ENCODE measurements around the gene RPGRIP1L. TPM values are rescaled to one million over a fixed set of nuclear protein-coding genes. Genes with fewer than 3 reads are reported as not detected.

Gene RPGRIP1L
- total and polyA plus RNA-seq, 2 of the 13 experiments (the other 11 are each of a cell fraction or from before 2014, with no cell fraction given) = 5.0 to 13.5 TPM

DNA sequence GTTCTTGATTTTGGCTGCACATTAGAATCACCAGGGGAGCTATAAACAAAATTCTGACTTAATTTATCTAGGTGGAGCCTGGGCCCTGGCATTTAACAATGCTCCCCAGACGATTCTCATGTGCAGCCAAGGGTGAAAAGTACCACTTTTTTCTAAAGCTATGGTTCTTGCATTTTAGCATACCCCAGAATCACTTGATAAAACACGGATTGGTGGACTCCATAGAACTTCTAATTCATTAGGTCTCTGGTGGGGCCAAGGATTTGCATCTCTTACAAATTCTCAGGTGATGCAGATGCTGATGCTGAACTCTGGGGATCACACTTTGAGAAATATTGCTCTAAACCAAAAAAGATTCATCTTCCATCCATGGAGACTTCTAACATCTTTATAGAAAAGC, 74.5 kb downstream of the RPGRIP1L start:
- Histone ChIP-seq H3K4me3 (replicated peaks in 1 of 3; ENCODE audit: insufficient read depth in 1 of 3, low read depth in 2 of 3, low read length in 3 of 3) (no peak overlapping the region), H3K27ac (ENCODE audit: extremely low read length, insufficient read depth, low read length) (no peak overlapping the region), H4K20me1 (ENCODE audit: insufficient read depth, low read length) (no peaks in the 10 kb centered on the region), H2AFZ (ENCODE audit: low read length) (no peak overlapping the region), H3K9me3 (ENCODE audit: low read length) (no peaks in the 10 kb centered on the region), H3K36me3 (replicated peaks in 1 of 2; ENCODE audit: control insufficient read depth in 1 of 2, insufficient read depth in 2 of 2, low read length in 2 of 2) (no peaks in the 10 kb centered on the region), H3K4me1 (ENCODE audit: insufficient read depth, low read length) (no peaks in the 10 kb centered on the region), H3K4me2 (ENCODE audit: low read depth, low read length) (no peak overlapping the region), H3K9ac (ENCODE audit: insufficient read depth, low read depth, low read length) (no peak overlapping the region), H3K27me3 (ENCODE audit: control insufficient read depth in 1 of 2, insufficient read depth in 2 of 2, low read length in 2 of 2) (no peaks in the 10 kb centered on the region), H3K79me2 (ENCODE audit: insufficient read depth, low read length) (no peaks in the 10 kb centered on the region)
- 85% methylated on average over 2 of the region's 2 CpGs for WGBS (ENCODE audit: low lambda C conversion rate)
- no TSS peak for BruUV-seq (replicated peaks)
- CTCF ChIA-PET (ENCODE audit: low intra/inter-chr PET ratio, low total read pairs) = no interaction called here
- no peak for TF ChIP-seq SNRNP70 (IDR thresholded peaks at IDR 0.05; ENCODE audit: low read depth, low read length)
- ATAC-seq (no peak), FAIRE-seq (no peak), DNase-seq (ENCODE audit: low spot score) (no peak)
- POLR2A ChIA-PET = no interaction called here
- intact Hi-C loops (cut with micrococcal nuclease; ENCODE audit: unreplicated experiment) = no loop called here
- in situ Hi-C loops (cut with HindIII; ENCODE audit: extremely low pct_ligation_motif_present, low pct_unique_long_range_greater_than_20kb) = no loop called here

DNA sequence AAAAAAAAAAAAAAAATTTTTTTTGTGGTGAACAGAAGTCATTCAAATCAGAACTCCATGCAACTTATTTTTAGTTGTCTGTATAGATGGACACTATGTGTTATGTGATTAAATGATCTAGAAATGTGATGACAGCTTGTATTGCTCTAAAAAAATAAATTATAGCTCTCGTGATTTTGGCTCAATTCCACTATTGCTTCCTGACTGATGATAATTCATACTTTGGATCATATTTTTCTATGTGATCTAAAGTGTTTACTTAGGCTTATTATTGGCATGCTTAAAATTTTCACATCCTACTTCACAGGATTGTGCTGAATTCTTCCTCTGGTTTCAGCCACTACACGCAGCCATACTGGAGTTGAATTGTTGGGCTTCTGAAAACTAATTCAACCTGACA, 76.8 kb downstream of the RPGRIP1L start:
- Histone ChIP-seq H3K4me3 (replicated peaks in 1 of 3; ENCODE audit: insufficient read depth in 1 of 3, low read depth in 2 of 3, low read length in 3 of 3) (no peak overlapping the region), H3K9ac (ENCODE audit: insufficient read depth, low read depth, low read length) (no peak overlapping the region), H2AFZ (ENCODE audit: low read length) (no peak overlapping the region), H3K27ac (ENCODE audit: extremely low read length, insufficient read depth, low read length) (no peak overlapping the region), H3K4me2 (ENCODE audit: low read depth, low read length) (no peak overlapping the region), H3K79me2 (ENCODE audit: insufficient read depth, low read length) (no peaks in the 10 kb centered on the region), H3K9me3 (ENCODE audit: low read length) (no peaks in the 10 kb centered on the region), H3K36me3 (replicated peaks in 1 of 2; ENCODE audit: control insufficient read depth in 1 of 2, insufficient read depth in 2 of 2, low read length in 2 of 2) (no peaks in the 10 kb centered on the region), H3K27me3 (ENCODE audit: control insufficient read depth in 1 of 2, insufficient read depth in 2 of 2, low read length in 2 of 2) (no peaks in the 10 kb centered on the region; a peak in 1 of 5 replicates), H3K4me1 (ENCODE audit: insufficient read depth, low read length) (no peaks in the 10 kb centered on the region), H4K20me1 (ENCODE audit: insufficient read depth, low read length) (no peaks in the 10 kb centered on the region)
- CTCF ChIA-PET (ENCODE audit: low intra/inter-chr PET ratio, low total read pairs) = no interaction called here
- DNase-seq (ENCODE audit: low spot score) (no peak), FAIRE-seq (no peak), ATAC-seq (no peak)
- WGBS (ENCODE audit: low lambda C conversion rate) = 94% methylated on average over 2 of the region's 2 CpGs
- intact Hi-C loops (cut with micrococcal nuclease; ENCODE audit: unreplicated experiment) = no loop called here
- in situ Hi-C loops (cut with HindIII; ENCODE audit: extremely low pct_ligation_motif_present, low pct_unique_long_range_greater_than_20kb) = no loop called here
- BruUV-seq (replicated peaks) = no TSS peak
- TF ChIP-seq ZNF773 (CRISPR knock-in tag; IDR thresholded peaks at IDR 0.05; ENCODE audit: borderline replicate concordance) (no peak), ZNF460 (CRISPR knock-in tag; IDR thresholded peaks at IDR 0.05; ENCODE audit: borderline replicate concordance) (no peak), ZBTB7A (CRISPR knock-in tag; IDR thresholded peaks at IDR 0.05) (no peak), MAF1 (CRISPR knock-in tag; IDR thresholded peaks at IDR 0.05; ENCODE audit: borderline replicate concordance) (no peak), HMGA1 (CRISPR knock-in tag; conservative IDR thresholded peaks at IDR 0.05) (no peak), ZNF883 (CRISPR knock-in tag; IDR thresholded peaks at IDR 0.05; ENCODE audit: not compliant biosample characterization) (no peak), ZNF337 (CRISPR knock-in tag; IDR thresholded peaks at IDR 0.05; ENCODE audit: borderline replicate concordance, low read depth) (no peak), CERS6 (CRISPR knock-in tag; IDR thresholded peaks at IDR 0.05) (no peak), ZNF160 (CRISPR knock-in tag; IDR thresholded peaks at IDR 0.05) (no peak), ZNF761 (CRISPR knock-in tag; conservative IDR thresholded peaks at IDR 0.05) (no peak)
- POLR2A ChIA-PET = no interaction called here
